B cell (primary cell): ENCODE data around the gene TRUB1. TPM values are rescaled to one million over a fixed set of nuclear protein-coding genes. Genes with fewer than 3 reads are reported as not detected.
"Not testable (repeated sequence)": the region's sequence is repeated elsewhere in the genome, so short reads cannot be mapped to it uniquely, and the experiment has no call there.

Source experiments
- ATAC-seq: fragments of 200-7000 bp; cut with Tn5 transposase; one replicate; pipeline ENCODE4 v1.10.0; 2021; ENCODE audit warnings: low read depth, mild to moderate bottlenecking, moderate number of reproducible peaks, moderate library complexity
- CTCF ChIA-PET: fragments of 350-600 bp; sonication (Branson Sonifier 250); formaldehyde crosslinking; loops from one replicate; lab custom pipeline; 2021; ENCODE audit warnings: antibody characterized with exemption, inconsistent platforms; lab: Charles Lee
- POLR2A ChIA-PET: fragments of 350-600 bp; sonication (Branson Sonifier 250); formaldehyde crosslinking; loops from one replicate; lab custom pipeline; 2021; ENCODE audit warnings: antibody characterized with exemption; lab: Charles Lee
- DNase-seq: peaks from one replicate; pipeline ENCODE4 v3.0.0; 2013
- H2AFZ ChIP-seq: 2 replicates; pipeline ENCODE4 v1.6.1; 2012; ENCODE audit warnings: mild to moderate bottlenecking, low read depth, low read length; ENCODE audit not compliant: insufficient read depth, poor library complexity, severe bottlenecking
- H3K27ac ChIP-seq, 2 donors: 1 replicate in 1 of 2; 2 replicates in 1 of 2; pipeline ENCODE4 v1.5.1; 2012 to 2013; ENCODE audit warnings: low read length in 2 of 2, mild to moderate bottlenecking in 2 of 2, moderate library complexity in 1 of 2
- H3K27me3 ChIP-seq, 4 experiments: fragments of 200-600 bp in 1 of 4; sonication (generic) in 1 of 4; replicated peaks in 1 of 4; 1 replicate in 2 of 4; 2 replicates in 2 of 4; pipeline versions ENCODE4 v1.6.1 to v1.7.0; 2013 to 2016; ENCODE audit warnings: low read length in 3 of 4, mild to moderate bottlenecking in 2 of 4, mixed read lengths in 1 of 4, moderate library complexity in 1 of 4; ENCODE audit not compliant: insufficient read depth in 4 of 4, control insufficient read depth in 3 of 4; ENCODE audit errors: control extremely low read depth in 1 of 4
- H3K36me3 ChIP-seq, 2 experiments: replicated peaks in 1 of 2; 1 replicate in 1 of 2; 2 replicates in 1 of 2; pipeline versions ENCODE4 v1.6.1 to v1.7.1; 2013; ENCODE audit warnings: low read length in 1 of 2; ENCODE audit not compliant: insufficient read depth in 2 of 2, control insufficient read depth in 1 of 2; ENCODE audit errors: control extremely low read depth in 1 of 2, extremely low read depth in 1 of 2
- H3K4me1 ChIP-seq, 2 donors: fragments of 200-600 bp in 1 of 2; sonication (generic) in 1 of 2; 1 replicate in 1 of 2; 2 replicates in 1 of 2; pipeline versions ENCODE4 v1.5.1 to v1.6.1; 2013 to 2017; ENCODE audit warnings: low read length in 2 of 2; ENCODE audit not compliant: control insufficient read depth in 2 of 2, insufficient read depth in 2 of 2
- H3K4me2 ChIP-seq: replicated peaks from 2 replicates; pipeline ENCODE3; 2012; ENCODE audit warnings: mild to moderate bottlenecking, low read depth, low read length; ENCODE audit not compliant: poor library complexity, severe bottlenecking
- H3K4me3 ChIP-seq, 5 experiments: fragments of 200-600 bp in 1 of 5; sonication (generic) in 1 of 5; 1 replicate in 3 of 5; 2 replicates in 2 of 5; pipeline versions ENCODE4 v1.5.1 to v1.7.0; 2011 to 2016; ENCODE audit warnings: low read length in 4 of 5, mild to moderate bottlenecking in 4 of 5, low read depth in 2 of 5, control low read depth in 1 of 5, moderate library complexity in 1 of 5; ENCODE audit not compliant: insufficient read depth in 1 of 5; ENCODE audit errors: control extremely low read depth in 1 of 5, extremely low read depth in 1 of 5
- H3K79me2 ChIP-seq: fragments of 200-600 bp; sonication (generic); one replicate; pipeline ENCODE4 v1.6.0; 2016; ENCODE audit warnings: low read length; ENCODE audit not compliant: control insufficient read depth, insufficient read depth
- H3K9ac ChIP-seq: fragments of 200-600 bp; sonication (generic); 2 replicates; pipeline ENCODE4 v1.6.1; 2017; ENCODE audit warnings: mild to moderate bottlenecking, low read length, moderate library complexity
- H3K9me3 ChIP-seq, 3 donors: one replicate each; pipeline versions ENCODE4 v1.6.1 to v1.7.1; 2013; ENCODE audit warnings: low read length in 2 of 3; ENCODE audit not compliant: control insufficient read depth in 2 of 3, insufficient read depth in 1 of 3; ENCODE audit errors: control extremely low read depth in 1 of 3
- H4K20me1 ChIP-seq: 2 replicates; pipeline ENCODE4 v1.6.0; 2012; ENCODE audit warnings: mild to moderate bottlenecking, low read length; ENCODE audit not compliant: insufficient read depth, control insufficient read depth, poor library complexity, severe bottlenecking
- H3K27ac Mint-ChIP-seq: one replicate; pipeline ENCODE4 v1.8.0; 2021; ENCODE audit warnings: mixed read lengths
- H3K27me3 Mint-ChIP-seq: one replicate; pipeline ENCODE4 v1.8.0; 2021; ENCODE audit warnings: mixed read lengths
- H3K4me1 Mint-ChIP-seq: one replicate; pipeline ENCODE4 v1.8.0; 2021; ENCODE audit warnings: mixed read lengths
- H3K4me3 Mint-ChIP-seq: one replicate; pipeline ENCODE4 v1.8.0; 2021; ENCODE audit warnings: mixed read lengths
- H3K9me3 Mint-ChIP-seq: one replicate; pipeline ENCODE4 v1.8.0; 2022; ENCODE audit warnings: mixed read lengths; ENCODE audit not compliant: insufficient read depth
- CTCF ChIP-seq: fragments of 200-600 bp; IDR thresholded peaks from one replicate; pipeline ENCODE4 v1.8.0; 2022; ENCODE audit warnings: antibody characterized with exemption, mild to moderate bottlenecking
- EZH2 ChIP-seq: IDR thresholded peaks from 2 replicates; pipeline ENCODE4 v1.6.1; 2012; ENCODE audit warnings: borderline replicate concordance, low read depth, mild to moderate bottlenecking, moderate library complexity, low read length; ENCODE audit not compliant: insufficient read depth, poor library complexity, severe bottlenecking
- WGBS: methylation state at CpG from one replicate; pipeline ENCODE4 v1.1.5; 2013; ENCODE audit warnings: missing lambda C conversion rate; ENCODE audit not compliant: insufficient coverage; 5-methylcytosine and 5-hydroxymethylcytosine counted together
- intact Hi-C: fragments of 100-400 bp; cut with micrococcal nuclease; formaldehyde crosslinking; loops from one replicate; pipeline ENCODE4 v1.10.0; 2022
- polyA plus RNA-seq: library from polyadenylated mRNA; depleted of rRNA; stranded (reverse); fragments of >200 nt; gene quantifications from 2 replicates; pipeline ENCODE4 v1.2.3, GENCODE V29; 2012
- total RNA-seq, 2 donors: library from RNA; stranded (reverse); fragments of 120-200 nt in 1 of 2; gene quantifications; 1 replicate in 1 of 2; 2 replicates in 1 of 2; pipeline versions ENCODE4 v1.2.3 to v1.2.4, GENCODE V29; 2013 to 2022

Gene TRUB1
- total and polyA plus RNA-seq, 2 donors (not counting 1 experiment from before 2014, with no cell fraction given): 6.5 to 15.7 TPM

GRCh38 chr10:114893251-114893650, 44.7 kb upstream of the TRUB1 start:
- Histone ChIP-seq H3K4me2 (no peak overlapping the region), H3K79me2 (no peaks in the 10 kb centered on the region), H3K27me3 (no peaks in the 10 kb centered on the region), H3K9me3 (no peaks in the 10 kb centered on the region), H3K4me3 (no peak overlapping the region), H4K20me1 (no peaks in the 10 kb centered on the region), H3K36me3 (no peaks in the 10 kb centered on the region), H2AFZ (no peak overlapping the region), H3K4me1 (no peaks in the 10 kb centered on the region), H3K27ac (no peak overlapping the region), H3K9ac (no peak overlapping the region)
- ChIA-PET POLR2A (no interaction called here), CTCF (no interaction called here)
- Mint-ChIP-seq H3K4me3 (no peak overlapping the region), H3K9me3 (no peaks in the 10 kb centered on the region), H3K27ac (no peak overlapping the region), H3K4me1 (no peaks in the 10 kb centered on the region), H3K27me3 (peaks cover 1% of the 10 kb centered on the region)
- TF ChIP-seq CTCF (no peak), EZH2 (no peak)
- DNase-seq (no peak), ATAC-seq (no peak)
- 95% methylated on average over 2 of the region's 5 CpGs for WGBS
- intact Hi-C loops: no loop called here

DNA sequence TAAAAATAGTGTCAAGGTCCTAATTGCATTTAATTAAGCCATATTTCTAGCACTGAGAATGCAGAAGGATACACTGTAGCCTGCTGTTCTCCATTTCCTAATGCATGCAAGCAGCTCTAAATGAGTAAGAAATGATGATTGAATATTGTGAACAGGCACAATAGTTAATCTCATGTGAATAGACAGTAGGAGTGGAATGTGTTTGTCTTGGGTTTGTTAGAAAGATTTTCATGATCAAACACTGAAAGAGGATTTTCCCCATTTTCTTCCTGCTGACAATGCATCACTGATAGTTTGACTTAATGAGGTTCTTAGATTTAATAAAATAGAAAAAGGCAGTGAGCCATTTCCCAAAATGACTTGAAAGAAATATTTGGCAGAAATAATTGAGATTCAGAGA, 43.1 kb upstream of the TRUB1 start:
- intact Hi-C loops: no loop called here
- H3K27me3 Mint-ChIP-seq: no peaks in the 10 kb centered on the region
- no peaks in the 10 kb centered on the region for H3K9me3 ChIP-seq
- CTCF ChIA-PET: no interaction called here
- H3K4me1 ChIP-seq: no peaks in the 10 kb centered on the region
- no peak overlapping the region for H2AFZ ChIP-seq
- H3K4me1 Mint-ChIP-seq: no peaks in the 10 kb centered on the region
- no peak overlapping the region for H3K4me2 ChIP-seq
- H3K4me3 Mint-ChIP-seq: no peak overlapping the region
- DNase-seq (no peak), ATAC-seq (no peak)
- H4K20me1 ChIP-seq: no peaks in the 10 kb centered on the region
- H3K9ac ChIP-seq: no peak overlapping the region
- no peak overlapping the region for H3K27ac Mint-ChIP-seq
- no peak overlapping the region for H3K27ac ChIP-seq
- H3K79me2 ChIP-seq: no peaks in the 10 kb centered on the region
- no peak for TF ChIP-seq CTCF
- no peaks in the 10 kb centered on the region for H3K27me3 ChIP-seq
- POLR2A ChIA-PET: no interaction called here
- no peaks in the 10 kb centered on the region for H3K36me3 ChIP-seq
- no peak overlapping the region for H3K4me3 ChIP-seq
- H3K9me3 Mint-ChIP-seq: no peaks in the 10 kb centered on the region

GRCh38 chr10:114897011-114897410, 41.0 kb upstream of the TRUB1 start:
- H3K4me2 ChIP-seq, H3K27ac ChIP-seq, H3K4me1 Mint-ChIP-seq, H3K27me3 Mint-ChIP-seq, H3K9me3 ChIP-seq, DNase-seq, H2AFZ ChIP-seq, H3K79me2 ChIP-seq, H3K27me3 ChIP-seq, intact Hi-C loops, POLR2A ChIA-PET, H3K9me3 Mint-ChIP-seq, H4K20me1 ChIP-seq, ATAC-seq, H3K4me3 ChIP-seq, H3K27ac Mint-ChIP-seq, H3K4me1 ChIP-seq, CTCF ChIA-PET, H3K4me3 Mint-ChIP-seq, H3K36me3 ChIP-seq, H3K9ac ChIP-seq: not testable (repeated sequence)
- 95% methylated on average over 5 of the region's 6 CpGs for WGBS
